Measurements from ENCODE around the gene PTK7.
"Not testable (repeated sequence)": the region's sequence is repeated elsewhere in the genome, so short reads cannot be mapped to it uniquely, and the experiment has no call there.

PTK7 gene

GRCh38 chr6:43075670-43076463, at the start of gene PTK7:
TSS of gene PTK7 (plus strand) at chr6:43076314. CDS start at chr6:43076489, 175 bp downstream.
- peak; percentile 22 for DNase-seq

GRCh38 chr6:43026365-43026764, 49.7 kb upstream of the PTK7 start:
- DNase-seq = no peak

DNA sequence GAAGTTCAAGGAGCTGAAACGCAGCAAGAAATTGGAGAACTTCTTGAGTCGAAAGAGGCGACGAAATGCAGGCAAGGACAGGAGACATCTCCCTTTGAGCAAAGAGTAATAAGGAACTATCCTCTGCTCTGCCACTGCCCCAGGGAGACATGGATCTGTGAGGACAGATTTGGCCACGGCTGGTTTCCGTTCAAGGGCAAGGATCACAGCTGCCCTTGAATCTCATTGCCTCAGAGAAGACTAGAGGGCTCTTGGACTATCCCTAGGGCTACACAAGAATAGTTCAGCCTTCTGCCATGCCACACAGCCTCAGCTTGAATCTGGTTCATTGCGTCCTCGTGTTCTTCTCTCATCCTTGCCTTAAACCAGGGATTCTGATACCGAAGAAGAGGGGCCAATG, 47.0 kb upstream of the PTK7 start:
- no peak for DNase-seq

DNA sequence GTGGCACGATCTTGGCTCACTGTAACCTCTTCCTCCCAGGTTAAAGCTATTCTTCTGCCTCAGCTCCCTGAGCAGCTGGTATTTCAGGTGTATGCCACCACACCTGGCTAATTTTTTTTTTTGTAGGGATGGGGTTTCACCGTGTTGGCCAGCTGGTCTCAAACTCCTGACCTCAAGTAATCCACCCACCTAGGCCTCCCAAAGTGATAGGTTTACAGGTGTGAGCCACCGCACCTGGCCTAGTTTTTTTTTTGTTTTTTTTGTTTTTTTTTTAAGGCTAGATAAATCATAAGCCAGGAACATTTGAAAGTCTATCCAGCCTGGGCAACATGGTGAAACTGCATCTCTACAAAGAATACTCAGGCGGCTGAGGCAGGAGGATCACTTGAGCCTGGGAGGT, 43.8 kb upstream of the PTK7 start:
- DNase-seq = no peak

DNA sequence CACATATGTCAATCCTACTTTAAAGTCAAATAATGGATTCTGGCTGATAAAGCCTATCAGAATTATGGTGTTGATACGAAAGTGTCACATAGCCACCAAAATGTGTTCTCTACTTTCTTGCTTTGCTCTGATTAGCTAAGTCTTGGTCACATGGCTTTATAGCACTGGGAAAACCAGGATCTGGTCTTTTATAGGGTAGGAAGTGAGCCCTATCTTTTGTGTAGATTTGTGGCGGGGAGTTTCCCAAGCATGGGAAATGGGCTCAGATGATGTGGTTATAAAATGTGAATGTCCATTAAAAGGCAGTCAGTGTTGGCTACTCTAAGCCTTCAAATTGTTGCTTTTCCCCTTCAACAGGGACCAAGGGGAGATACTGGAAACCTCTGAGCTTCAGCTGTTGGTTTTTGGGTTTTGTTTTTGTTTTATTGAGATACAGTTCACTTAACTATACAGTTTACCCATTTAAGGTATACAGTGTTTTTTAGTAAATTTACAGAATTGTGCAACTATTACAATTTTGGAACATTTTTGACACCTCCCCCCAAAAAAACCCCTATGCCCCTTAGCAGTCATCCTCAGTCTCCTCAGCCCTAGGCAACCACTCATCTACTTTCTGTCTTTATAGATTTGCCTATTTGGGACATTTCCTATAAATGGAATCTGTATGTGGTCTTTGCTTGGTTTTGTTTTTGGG, 42.5 kb upstream of the PTK7 start:
- DNase-seq = no peak

DNA sequence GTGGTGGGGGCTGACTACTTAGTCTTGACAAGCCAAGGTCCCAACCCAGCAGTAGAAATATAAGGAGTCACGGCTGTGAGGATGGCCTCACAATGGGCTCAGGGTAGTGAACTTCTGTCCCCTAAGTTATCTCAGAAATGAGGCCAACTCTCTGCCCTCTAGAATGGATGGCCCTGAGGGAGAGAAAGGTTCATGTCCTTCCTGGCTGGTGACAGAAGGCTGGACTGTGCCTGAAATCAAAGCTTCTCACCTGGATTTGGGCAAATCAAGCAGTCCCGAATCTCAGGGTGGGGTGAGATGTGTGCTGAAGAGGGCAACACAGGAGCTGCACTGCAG, 42.0 kb upstream of the PTK7 start:
- DNase-seq = no peak

DNA sequence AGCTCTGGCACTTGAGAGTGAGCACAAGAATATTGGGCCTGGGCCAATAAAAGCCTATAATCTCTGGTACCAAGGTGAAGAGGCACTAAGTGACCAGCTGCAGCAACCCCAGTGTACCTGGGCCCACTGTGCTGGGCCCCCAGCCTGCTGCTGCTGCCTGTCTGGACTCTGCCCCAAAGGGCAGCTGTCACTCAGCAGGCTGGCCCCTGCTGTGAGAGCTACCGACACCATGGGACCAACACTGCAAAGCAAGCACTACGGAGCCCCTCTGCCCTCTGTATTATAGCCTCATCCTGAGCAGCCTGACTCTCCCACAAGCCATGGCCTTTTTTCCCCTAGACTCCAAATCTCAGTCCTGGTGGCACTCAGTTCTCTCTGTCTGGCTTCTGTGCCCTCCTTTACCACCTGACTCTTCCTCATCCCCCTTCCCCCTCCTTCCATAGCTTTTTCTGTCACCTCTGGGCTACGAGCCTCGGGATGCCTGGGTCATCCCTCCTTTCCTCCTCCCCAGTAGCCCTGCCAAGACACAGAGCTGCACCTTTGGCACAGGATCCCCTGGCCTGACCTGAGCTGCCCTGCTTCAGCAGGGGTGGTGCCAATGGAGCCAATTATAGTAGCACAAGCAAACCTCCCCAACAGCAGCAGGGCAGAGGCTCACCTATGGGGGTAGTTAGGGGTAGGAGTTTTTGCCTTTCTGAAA, 40.5 kb upstream of the PTK7 start:
- no peak for DNase-seq

DNA sequence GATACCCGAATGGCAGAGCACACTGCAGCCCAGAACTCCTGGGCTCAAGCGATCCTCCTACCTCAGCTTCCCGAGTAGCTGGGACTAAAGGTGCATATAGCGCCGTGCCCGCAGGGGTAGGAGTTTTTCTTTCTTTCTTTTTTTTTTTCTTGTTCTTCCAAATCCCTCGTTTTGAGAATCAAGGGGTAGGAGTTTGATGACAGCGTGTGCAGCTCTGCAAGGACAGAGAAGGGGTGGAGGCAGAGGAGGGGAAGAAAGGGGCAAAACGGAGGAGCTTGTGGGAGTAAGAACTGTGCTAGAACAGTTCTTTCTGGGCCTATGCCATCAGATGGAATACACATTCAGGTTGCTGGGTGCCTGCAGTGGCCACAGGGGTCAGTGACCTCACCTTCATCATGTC, 39.4 kb upstream of the PTK7 start:
- DNase-seq = no peak

- no peak for DNase-seq
These were observed 38.9 kb upstream of the PTK7 start for GRCh38 chr6:43037197-43037596.

DNA sequence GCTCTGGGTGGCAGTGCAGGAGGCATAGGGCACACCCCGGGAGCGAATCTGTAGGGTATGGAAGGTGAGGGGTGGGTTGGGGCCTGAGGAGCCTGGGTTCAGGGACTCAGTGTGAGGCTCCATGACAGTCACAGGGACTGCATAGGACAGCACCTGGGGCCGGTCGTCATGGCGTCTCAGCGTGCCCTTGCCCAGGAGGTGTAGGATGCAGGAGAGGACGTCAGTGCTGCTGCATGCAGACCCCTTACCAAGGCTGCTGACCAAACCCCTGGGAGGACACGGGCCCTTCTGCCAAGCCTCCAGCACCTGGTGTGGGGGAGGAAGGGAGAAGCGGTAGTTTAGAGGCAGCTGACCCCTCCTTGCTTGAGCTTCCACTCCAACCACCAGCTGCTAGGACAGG, 38.4 kb upstream of the PTK7 start:
- DNase-seq = no peak

DNA sequence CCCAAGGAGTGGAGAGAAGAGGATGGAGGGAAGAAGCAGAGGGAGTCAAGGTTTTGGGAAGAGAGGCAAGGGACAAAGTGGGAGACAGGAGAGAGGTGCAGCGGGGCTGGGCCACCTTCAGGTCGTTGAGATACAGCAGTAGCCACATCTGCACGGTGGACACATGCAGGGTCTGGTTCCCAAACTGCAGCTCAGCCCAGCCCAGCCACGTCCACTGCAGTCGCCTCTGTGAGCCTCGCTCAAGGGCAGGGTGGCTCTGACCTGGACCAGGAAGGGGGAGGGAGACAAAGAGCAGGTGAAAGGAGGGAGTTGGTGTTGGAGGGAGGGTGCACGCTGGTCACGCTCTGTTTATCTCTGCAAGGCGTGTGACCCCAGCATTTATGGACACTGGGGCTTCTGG, 37.4 kb upstream of the PTK7 start:
- no peak for DNase-seq

DNA sequence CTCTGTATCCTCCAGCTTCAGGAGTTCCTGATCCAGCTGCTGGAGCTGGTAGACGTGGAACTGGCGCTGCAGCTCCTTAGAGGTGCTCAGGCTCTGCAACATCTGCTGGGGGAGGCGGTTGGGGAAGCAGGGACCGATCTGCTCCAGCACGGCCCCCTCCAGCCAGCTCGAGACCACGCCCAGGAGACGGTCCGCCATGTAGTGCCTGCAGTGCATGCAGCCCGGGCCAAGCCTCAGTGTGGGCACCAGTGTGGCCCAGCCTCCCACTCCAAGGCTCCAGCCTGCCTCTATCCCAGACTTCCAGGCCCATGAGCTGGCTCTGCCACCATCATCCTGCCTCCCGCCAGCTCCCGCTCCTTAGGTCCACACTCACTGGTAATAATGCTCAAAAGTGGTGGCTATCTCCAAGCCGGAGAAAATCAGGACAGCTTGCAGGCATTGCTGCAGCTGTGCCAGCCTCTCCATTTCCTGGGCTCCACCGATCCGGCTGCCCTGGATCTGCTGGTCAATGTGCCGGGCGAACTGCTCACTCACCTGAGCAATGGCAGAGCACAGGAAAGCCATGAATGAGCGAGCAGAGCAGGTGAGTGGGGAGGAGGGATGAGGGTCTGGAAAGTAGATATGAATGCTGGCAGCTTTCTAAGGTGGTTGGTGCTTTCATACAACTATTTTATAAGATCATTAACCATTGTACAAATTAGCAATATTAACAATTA, 35.4 kb upstream of the PTK7 start:
- no peak for DNase-seq

GRCh38 chr6:43041475-43041874, 34.6 kb upstream of the PTK7 start:
- not testable (repeated sequence) for DNase-seq

DNA sequence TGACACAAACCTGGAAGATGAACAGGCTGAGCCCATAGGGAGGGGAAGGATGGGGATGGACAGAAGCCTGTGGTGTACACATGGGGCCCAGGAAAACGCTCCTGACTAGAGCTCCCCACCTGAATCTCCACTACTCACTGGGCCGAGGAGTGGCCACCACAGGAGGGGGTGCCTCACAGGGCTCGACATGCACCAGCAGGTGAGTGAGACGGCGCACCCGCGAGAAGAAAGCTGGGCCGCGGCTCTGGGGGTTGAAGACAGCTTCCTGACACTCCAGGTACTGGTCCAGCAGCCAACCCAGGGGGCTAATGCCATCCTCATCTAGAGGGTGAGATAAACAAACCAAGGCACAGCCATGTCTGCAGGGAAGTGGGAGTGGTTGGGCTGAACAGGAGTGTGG, 32.8 kb upstream of the PTK7 start:
- DNase-seq = no peak

- no peak for DNase-seq
These were observed 30.7 kb upstream of the PTK7 start for GRCh38 chr6:43045371-43045930.

DNA sequence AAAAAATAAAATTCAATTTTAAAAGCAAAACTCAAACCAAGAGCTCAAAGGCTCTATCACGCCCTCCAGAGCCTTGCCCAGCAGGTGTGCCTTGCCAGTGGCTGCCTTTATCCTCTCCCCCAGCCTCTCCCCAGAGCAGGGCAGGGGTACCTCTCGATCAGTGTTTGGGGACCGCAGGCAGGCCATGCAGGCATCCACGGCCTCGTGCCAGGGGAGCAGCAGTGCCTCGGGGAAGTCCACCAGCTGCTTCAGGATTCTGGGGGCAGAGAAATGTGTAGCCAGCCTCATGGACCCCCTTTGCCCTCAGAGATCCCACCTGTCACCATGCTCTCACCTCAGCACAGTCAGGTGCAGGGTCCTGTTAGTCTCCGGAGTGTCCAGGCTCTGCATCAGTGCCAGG, 28.1 kb upstream of the PTK7 start:
- no peak for DNase-seq

DNA sequence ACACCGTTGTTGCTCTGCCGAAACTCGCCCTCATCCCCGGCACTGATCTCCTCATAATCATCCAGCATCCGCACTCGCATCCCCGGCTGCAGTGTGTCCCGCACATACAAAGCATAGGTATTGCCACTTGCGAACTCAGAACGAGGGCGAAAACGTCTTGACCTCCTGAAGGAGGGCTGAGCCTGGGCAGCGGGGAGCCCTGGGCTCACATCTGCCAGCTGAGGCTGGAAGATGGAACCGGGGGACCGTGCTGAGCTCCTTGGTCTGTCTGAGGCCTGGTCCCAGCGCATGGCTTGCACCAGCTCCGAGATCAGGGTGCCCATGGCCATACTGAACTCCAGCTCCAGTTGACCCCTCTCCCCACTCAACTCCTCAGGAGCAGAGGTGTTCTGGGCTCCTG, 25.1 kb upstream of the PTK7 start:
- no peak for DNase-seq

DNA sequence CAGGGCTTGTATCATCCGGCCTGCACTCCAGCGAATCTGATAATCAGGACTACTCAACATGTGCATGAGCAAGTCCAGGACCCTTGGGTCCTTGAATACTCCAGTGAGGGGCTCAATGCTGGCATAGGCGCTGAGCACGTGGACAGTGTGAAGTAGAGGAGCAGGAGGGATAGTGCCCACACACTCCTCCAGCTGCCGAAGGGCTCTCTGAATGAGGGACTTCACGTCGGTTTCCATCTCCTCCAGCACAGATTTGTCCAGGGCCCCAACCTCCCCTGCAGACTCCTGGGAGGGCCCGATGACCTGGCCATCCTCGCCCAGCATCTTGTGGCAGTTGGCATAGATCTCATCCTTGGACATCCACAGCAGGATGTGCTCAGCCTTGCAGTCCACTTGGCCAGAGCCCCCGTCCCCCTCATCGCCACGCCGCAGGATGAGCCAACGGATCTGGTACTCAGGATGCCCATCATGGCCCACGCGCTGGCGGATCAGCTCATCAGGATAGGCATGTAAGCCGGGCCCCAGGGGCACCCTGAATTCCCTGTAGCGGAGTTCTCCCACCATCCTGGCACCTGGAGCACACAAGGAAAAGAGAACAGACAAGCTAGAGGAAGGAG, 23.8 kb upstream of the PTK7 start:
- DNase-seq = no peak

- DNase-seq = peak; percentile 20
These were observed 23.1 kb upstream of the PTK7 start for GRCh38 chr6:43052842-43053544.

DNA sequence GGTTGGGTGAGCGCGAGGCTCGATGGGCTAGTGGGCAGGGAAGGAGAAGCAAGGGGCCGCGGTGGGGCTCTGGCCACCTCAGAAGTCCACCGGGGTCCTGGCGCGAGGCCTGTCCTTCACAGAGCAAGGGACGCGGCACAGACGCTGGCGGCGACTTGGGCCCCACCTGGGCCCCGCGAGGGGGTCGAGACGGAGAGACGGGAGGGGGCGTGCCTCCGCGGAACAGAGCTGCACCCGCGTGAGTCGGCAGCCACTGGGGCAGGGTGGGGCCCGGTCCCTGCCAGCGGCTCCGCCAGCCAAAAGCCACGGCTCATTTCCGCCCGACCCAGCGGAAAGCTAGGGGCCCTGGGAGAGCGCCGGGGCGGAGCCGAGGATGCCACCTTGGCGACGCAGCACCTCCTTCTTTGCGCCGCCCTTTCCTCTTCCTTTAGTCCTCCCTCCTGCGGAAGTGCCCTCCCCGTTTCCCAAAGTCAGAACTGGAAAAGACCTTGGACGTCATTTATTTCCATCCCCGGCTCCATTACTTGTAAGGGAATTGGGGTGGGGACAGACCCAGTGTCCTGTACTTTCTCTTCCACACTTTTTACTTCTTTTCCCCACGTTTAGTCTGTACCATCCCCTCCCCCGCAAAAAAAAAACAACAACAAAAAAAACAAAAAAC, 22.4 kb upstream of the PTK7 start, which contains the start of gene CUL7:
Gene CUL7 (minus strand): TSS at position 307 of the 661 bp plus-strand sequence. CDS start 1,063 bp downstream, outside the sequence.
- DNase-seq = peak; percentile 96
